Fibroblast of mammary gland (primary cell): ENCODE results near the gene DUSP28.

Experiments
- DNase-seq: peaks from one replicate; pipeline ENCODE4 v3.0.0-alpha.2; 2010; ENCODE audit warnings: low read depth
- H3K4me3 ChIP-seq: 2 replicates; pipeline ENCODE4 v1.5.1; 2011; ENCODE audit warnings: low read depth, mild to moderate bottlenecking, low read length, moderate library complexity; ENCODE audit not compliant: control insufficient read depth
- TF ChIP-seq, protein P1 (sequence below): conservative IDR thresholded peaks from 2 replicates; pipeline ENCODE4 v1.5.1; 2011; ENCODE audit warnings: low read depth, low read length, inconsistent platforms; ENCODE audit not compliant: control insufficient read depth, insufficient read depth

The DUSP28 gene

DNA sequence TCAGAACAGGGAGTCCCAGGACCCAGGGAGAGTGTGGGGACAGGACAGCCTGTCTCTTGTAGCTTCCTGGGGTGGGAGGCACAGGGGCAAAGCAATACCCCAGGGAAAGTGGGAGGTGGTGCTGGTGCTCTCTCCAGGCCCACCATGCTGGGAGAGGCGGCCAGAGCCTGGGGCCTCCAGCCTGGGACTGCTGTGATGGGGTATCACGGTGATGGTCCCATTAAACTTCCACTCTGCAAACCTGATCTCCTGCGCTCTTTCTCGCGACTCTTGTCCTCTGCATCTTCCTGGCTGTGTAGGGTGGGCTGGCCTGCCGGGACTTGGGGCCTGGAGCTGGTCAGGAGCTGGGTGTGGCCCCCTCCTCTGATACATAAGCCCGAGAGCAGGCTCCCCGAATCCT, 18.3 kb downstream of the DUSP28 start:
- no peak overlapping the region for H3K4me3 ChIP-seq
- TF ChIP-seq, protein P1, sequence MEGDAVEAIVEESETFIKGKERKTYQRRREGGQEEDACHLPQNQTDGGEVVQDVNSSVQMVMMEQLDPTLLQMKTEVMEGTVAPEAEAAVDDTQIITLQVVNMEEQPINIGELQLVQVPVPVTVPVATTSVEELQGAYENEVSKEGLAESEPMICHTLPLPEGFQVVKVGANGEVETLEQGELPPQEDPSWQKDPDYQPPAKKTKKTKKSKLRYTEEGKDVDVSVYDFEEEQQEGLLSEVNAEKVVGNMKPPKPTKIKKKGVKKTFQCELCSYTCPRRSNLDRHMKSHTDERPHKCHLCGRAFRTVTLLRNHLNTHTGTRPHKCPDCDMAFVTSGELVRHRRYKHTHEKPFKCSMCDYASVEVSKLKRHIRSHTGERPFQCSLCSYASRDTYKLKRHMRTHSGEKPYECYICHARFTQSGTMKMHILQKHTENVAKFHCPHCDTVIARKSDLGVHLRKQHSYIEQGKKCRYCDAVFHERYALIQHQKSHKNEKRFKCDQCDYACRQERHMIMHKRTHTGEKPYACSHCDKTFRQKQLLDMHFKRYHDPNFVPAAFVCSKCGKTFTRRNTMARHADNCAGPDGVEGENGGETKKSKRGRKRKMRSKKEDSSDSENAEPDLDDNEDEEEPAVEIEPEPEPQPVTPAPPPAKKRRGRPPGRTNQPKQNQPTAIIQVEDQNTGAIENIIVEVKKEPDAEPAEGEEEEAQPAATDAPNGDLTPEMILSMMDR = no peak
- no peak for DNase-seq

- H3K4me3 ChIP-seq = no peak overlapping the region
- TF ChIP-seq, protein P1 = no peak
- no peak for DNase-seq
These were observed 19.1 kb downstream of the DUSP28 start for GRCh38 chr2:240579071-240579762.

DNA sequence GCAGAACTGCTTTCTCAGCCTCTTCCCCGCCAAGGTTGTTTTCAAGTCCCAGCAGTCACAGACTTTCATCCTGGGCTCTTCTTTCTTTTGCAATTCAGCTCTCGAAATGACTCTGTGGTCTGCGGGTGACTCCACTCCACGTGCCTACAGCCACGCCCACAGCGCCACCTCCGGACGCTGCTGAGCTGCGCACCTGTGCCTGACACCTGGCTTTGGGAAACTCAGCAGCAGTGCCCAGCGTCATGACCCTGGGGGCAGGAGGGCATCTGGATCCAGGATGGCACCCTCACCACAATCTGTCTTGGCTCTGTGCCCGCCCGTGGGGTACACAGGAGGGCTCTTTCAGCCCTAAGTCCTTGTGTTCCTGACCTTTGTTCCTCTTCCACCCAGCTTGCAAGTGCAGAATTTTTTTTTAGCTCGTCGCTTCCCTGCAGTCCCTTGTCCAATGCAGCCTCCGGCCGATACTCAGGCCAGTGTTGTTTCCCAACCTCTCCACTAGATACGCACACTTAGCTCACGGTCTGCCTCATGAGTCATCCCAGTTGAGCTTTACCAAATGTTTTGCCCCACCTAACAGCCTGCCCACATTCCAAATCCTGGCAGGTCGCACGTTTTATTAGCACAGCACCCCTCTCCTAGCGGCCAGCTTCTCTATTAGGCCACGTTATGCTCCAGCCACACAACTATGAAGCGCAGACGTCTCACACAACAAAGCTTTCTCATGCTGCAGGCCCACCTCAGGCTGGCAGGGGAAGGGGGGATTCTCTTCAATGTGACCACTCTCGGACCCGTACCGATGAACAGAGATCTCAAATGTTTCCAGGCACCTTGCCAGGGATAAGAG, 19.8 kb downstream of the DUSP28 start:
- TF ChIP-seq, protein P1 = no peak
- H3K4me3 ChIP-seq = no peak overlapping the region
- DNase-seq = peak; percentile 97

GRCh38 chr2:240581811-240582210, 21.7 kb downstream of the DUSP28 start:
- no peak overlapping the region for H3K4me3 ChIP-seq
- no peak for DNase-seq
- TF ChIP-seq, protein P1 = no peak

- H3K4me3 ChIP-seq = no peak overlapping the region
These were observed 22.6 kb downstream of the DUSP28 start for GRCh38 chr2:240582781-240583180.

GRCh38 chr2:240583774-240584173, 23.6 kb downstream of the DUSP28 start:
- H3K4me3 ChIP-seq = no peak overlapping the region
- DNase-seq = no peak
- TF ChIP-seq, protein P1 = no peak

More at GRCh38 chr2:240582781-240583180, 22.6 kb downstream of the DUSP28 start:
- peak; percentile 11 for DNase-seq
- TF ChIP-seq, protein P1 = no peak
